ENCODE data around the gene ARRB2. TPM values are rescaled to one million over a fixed set of nuclear protein-coding genes. Genes with fewer than 3 reads are reported as not detected.

The ARRB2 gene
- total RNA-seq, 3 donors from 2014 or later: 25.2 to 67.4 (median 42.3) TPM

DNA sequence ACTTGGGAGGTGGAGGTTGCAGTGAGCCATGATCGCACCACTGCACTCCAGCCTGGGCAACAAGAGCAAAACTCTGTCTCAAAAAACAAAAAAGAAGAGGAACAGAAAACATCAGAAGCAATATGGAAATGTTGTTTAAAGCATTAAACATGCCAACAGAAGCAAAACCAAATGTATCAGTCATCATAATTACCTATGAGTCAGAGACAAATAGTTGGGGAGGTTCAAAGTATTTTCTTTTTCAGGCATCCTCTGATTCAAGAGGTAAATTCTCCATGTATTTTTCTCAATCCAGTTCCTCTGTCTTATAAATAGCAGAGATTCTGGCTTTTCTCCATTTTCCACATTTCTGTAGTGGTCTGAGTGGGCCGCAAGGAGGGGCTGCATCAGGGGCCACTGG lies 59.2 kb downstream of the ARRB2 start:
- no peak for DNase-seq (ENCODE audit: low spot score in 2 of 2)
- no peaks in the 10 kb centered on the region for H3K27me3 ChIP-seq
- intact Hi-C loops (cut with DNase I; ENCODE audit: low total_unique reads): no loop called here

More for the DNA sequence above, 59.2 kb downstream of the ARRB2 start:
- Histone ChIP-seq H3K4me3 (no peak overlapping the region), H3K36me3 (no peaks in the 10 kb centered on the region), H3K27ac (no peak overlapping the region), H3K4me1 (no peaks in the 10 kb centered on the region), H3K9me3 (no peaks in the 10 kb centered on the region)
- TF ChIP-seq POLR2A (IDR thresholded peaks at IDR 0.05): no peak
- TF ChIP-seq CTCF (IDR thresholded peaks at IDR 0.05): no peak
- no peak for TF ChIP-seq POLR2AphosphoS5 (IDR thresholded peaks at IDR 0.05)

Other genes starting within 250 kb of the ARRB2 start
- gene SPNS2, start 211.8 kb upstream of the ARRB2 start, total RNA-seq: 10 to 100 TPM in 2 of 3 donors, 1 to 10 TPM in 1; 5.3 to 14.1 (median 11.5) TPM
- gene MYBBP1A, start 155.2 kb upstream of the ARRB2 start, total RNA-seq: 10 to 100 TPM; 26.9 to 61.6 (median 50.1) TPM
- gene GGT6, start 150.1 kb upstream of the ARRB2 start, total RNA-seq: 10 to 100 TPM in 2 of 3 donors, not detected in 1; 12.8 to 33.8 TPM
- 1 to 10 TPM in 1 of 3 donors, under 1 TPM in 2; 0.16 to 1.8 (median 0.98) TPM for gene SMTNL2, start 126.1 kb upstream of the ARRB2 start, total RNA-seq
- 10 to 100 TPM in 1 of 3 donors, under 1 TPM in 1, not detected in 1; 0.98 to 47.9 TPM for gene ALOX15, start 69.0 kb upstream of the ARRB2 start, total RNA-seq
- gene PELP1, start 6.5 kb upstream of the ARRB2 start, total RNA-seq: 10 to 100 TPM; 17.0 to 26.9 (median 21.0) TPM
- gene MED11, start 20.8 kb downstream of the ARRB2 start, total RNA-seq: 10 to 100 TPM; 29.3 to 41.7 (median 30.8) TPM
- gene ZMYND15, start 29.2 kb downstream of the ARRB2 start, total RNA-seq: 1 to 10 TPM in 1 of 3 donors, under 1 TPM in 2; 0.96 to 2.3 (median 0.98) TPM
- 10 to 100 TPM; 13.8 to 25.8 (median 18.6) TPM for gene CXCL16, start 29.3 kb downstream of the ARRB2 start, total RNA-seq
- not detected for gene TM4SF5, start 61.3 kb downstream of the ARRB2 start, total RNA-seq
- 1 to 10 TPM in 2 of 3 donors, under 1 TPM in 1; 0.98 to 5.0 (median 2.6) TPM for gene VMO1, start 75.7 kb downstream of the ARRB2 start, total RNA-seq
- not detected for gene GLTPD2, start 78.3 kb downstream of the ARRB2 start, total RNA-seq
- gene PSMB6, start 85.5 kb downstream of the ARRB2 start, total RNA-seq: 100 to 1,000 TPM; 133 to 183 (median 164) TPM
- gene PLD2, start 96.5 kb downstream of the ARRB2 start, total RNA-seq: 10 to 100 TPM; 17.1 to 40.6 (median 30.3) TPM
- 10 to 100 TPM; 25.9 to 58.7 (median 42.0) TPM for gene MINK1, start 122.7 kb downstream of the ARRB2 start, total RNA-seq
- 10 to 100 TPM in 1 of 3 donors, 1 to 10 TPM in 1, not detected in 1; 3.9 to 10.5 TPM for gene C17orf107, start 188.9 kb downstream of the ARRB2 start, total RNA-seq
- gene CHRNE, start 192.5 kb downstream of the ARRB2 start, total RNA-seq: 1 to 10 TPM in 1 of 3 donors, under 1 TPM in 2; 0.16 to 2.0 (median 0.73) TPM
- gene GP1BA, start 221.6 kb downstream of the ARRB2 start, total RNA-seq: not detected
- 10 to 100 TPM; 38.8 to 48.5 (median 42.6) TPM for gene SLC25A11, start 229.4 kb downstream of the ARRB2 start, total RNA-seq
- gene RNF167, start 229.6 kb downstream of the ARRB2 start, total RNA-seq: 10 to 100 TPM; 38.3 to 49.0 (median 38.7) TPM
- gene PFN1, start 237.9 kb downstream of the ARRB2 start, total RNA-seq: 100 to 1,000 TPM; 290 to 487 (median 379) TPM
- gene ENO3, start 240.5 kb downstream of the ARRB2 start, total RNA-seq: 1 to 10 TPM; 1.6 to 4.6 (median 3.1) TPM